ENCODE measurements around the gene MLNR. TPM values are rescaled to one million over a fixed set of nuclear protein-coding genes. Genes with fewer than 3 reads are reported as not detected.

The MLNR gene
- total RNA-seq: not detected in 2 replicates

GRCh38 chr13:49220036-49220855, at the start of gene MLNR:
MLNR (plus strand) TSS chr13:49220338; CDS start chr13:49220338, 0 bp downstream.

GRCh38 chr13:49247643-49248621, 27.8 kb downstream of the MLNR start, which contains the start of gene CDADC1:
CDADC1 (plus strand) TSS chr13:49247925; CDS start chr13:49248038, 113 bp downstream.

Other genes with a start within 250 kb of the MLNR start
- 29.7 and 34.4 TPM in 2 replicates for gene FNDC3A, start 244.4 kb upstream of the MLNR start, total RNA-seq
- 1.0 and 2.4 TPM in 2 replicates for gene CDADC1, start 27.6 kb downstream of the MLNR start, total RNA-seq
- gene CAB39L, start 223.7 kb downstream of the MLNR start, total RNA-seq: 3.4 and 8.5 TPM in 2 replicates
- gene SETDB2, start 223.9 kb downstream of the MLNR start, total RNA-seq: 1.6 and 2.3 TPM in 2 replicates